Activated CD4-positive, alpha-beta T cell treated with anti-CD3 and anti-CD28 coated beads, Interleukin-2, Interleukin-4, amounts not matched to agents 100 ng/mL and 50 ng/mL, durations not matched to agents 16 hours and 8 hours (primary cell): ENCODE measurements around the gene DYNLT1.
"Not testable (repeated sequence)": the region's sequence is repeated elsewhere in the genome, so short reads cannot be mapped to it uniquely, and the experiment has no call there.

Experiments
- DNase-seq: peaks from one replicate; pipeline ENCODE4 v3.0.0-alpha.2; 2020; ENCODE audit warnings: low spot score

The DYNLT1 gene

DNA sequence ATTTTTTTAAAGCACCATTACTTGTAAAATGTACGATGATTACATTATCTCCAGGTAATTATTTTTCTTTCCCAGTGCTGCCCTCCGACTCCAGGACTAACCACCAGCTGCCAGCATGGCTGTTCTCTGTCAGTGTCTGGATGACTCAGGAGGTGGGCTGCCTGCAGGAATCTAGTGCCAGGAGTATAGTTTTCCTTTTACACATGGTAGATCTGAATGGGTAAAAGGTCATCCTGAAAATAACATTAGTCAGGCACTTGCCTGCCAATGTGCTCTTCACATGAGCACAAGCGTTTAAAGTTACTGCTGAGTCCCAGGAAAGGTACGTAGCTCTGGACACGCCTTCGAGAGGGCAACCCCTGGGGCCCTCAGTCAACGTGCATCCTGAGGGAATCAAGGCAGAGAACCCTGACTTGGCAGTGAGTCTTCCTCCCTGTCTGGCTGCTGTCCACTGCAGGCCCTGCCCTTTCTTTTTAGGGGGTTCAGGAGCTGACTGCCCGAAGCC, 2.4 kb downstream of the DYNLT1 start:
- no peak for DNase-seq

- no peak for DNase-seq
These were observed 4.0 kb downstream of the DYNLT1 start for GRCh38 chr6:158640519-158640918.

GRCh38 chr6:158639056-158639455, 5.5 kb downstream of the DYNLT1 start:
- DNase-seq, result no peak

GRCh38 chr6:158638324-158638854, 6.2 kb downstream of the DYNLT1 start:
- no peak for DNase-seq

DNA sequence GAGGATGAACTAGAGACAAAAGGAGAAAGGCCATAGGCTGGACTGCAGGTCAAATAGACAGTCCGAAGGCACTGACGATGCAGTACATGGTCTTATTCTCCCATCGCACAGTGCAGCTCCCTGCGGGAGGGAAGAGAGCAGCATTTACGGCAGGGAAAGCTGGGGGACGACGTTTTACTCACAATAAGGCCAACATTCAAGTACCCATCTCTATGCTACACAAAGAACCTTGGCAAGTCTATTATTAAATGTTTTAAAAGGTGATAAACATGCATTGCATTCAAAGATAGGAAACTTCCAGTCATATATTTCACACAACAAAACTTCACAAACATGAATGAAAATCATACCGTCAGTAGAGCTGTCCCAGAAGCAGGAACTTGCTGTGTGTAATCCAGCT, 7.8 kb downstream of the DYNLT1 start:
- DNase-seq, result no peak

DNA sequence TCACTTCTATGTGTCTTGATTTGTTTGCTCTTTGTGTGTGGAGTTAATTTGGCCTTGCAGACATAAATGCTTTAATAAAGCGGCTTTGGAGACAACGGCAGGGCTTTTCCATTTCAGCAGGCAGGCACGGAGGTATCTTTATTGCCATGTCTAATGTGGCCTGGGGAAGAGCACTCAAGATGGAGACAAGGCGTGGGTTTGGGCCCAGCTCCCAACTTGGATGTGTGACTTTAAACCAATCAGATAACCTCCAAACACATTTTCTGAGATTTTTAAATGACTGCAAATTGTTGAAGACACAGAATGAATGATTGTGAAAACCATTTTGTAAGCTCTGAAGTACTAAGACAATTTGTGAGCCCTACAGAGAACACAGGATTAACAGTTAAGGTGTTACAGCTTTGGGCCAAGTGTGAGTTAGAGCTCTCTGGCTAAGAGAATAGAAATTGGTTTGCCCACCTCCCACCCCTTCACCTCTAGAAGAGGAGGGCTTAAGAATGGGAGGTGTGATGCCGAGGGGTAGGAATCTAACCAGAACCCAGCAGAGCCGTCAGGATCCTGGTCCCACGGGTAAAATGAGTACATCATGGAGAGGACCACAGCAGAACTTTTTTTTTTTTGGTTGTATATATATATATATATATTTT, 9.0 kb downstream of the DYNLT1 start:
- no peak for DNase-seq

DNA sequence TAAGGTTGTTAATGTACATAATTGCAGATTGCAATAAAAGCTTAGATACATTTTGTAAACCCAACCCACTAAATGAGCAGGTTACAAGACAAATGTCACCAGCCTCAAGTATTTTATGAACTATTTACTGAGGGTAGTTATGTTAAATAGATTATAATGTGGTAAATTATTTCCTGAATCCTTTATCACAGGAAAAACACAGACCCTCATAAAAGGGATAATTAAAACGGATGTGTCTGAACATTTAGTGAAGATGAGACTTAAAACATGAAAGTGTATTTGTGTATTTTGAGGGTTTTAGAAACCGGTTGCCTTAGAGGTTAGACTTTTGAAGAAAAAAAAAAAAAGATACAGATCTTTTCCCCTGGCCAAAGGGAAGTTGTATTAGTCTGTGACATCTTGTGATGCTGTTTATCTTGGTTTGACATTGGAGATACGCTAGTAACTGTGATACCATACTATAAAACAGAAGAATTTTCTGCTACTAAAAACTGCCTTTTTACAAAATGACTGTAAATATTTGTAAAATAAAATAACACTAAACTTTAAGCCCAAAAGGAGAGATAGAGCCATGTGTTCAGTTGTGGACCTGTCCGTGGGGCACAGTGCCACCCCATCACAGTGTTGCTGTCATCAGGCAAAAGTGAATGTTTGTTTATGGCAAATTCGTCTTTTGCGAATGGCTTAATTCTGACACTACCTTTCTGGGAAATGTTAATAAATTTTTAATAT, 9.7 kb downstream of the DYNLT1 start:
- DNase-seq, result no peak

DNA sequence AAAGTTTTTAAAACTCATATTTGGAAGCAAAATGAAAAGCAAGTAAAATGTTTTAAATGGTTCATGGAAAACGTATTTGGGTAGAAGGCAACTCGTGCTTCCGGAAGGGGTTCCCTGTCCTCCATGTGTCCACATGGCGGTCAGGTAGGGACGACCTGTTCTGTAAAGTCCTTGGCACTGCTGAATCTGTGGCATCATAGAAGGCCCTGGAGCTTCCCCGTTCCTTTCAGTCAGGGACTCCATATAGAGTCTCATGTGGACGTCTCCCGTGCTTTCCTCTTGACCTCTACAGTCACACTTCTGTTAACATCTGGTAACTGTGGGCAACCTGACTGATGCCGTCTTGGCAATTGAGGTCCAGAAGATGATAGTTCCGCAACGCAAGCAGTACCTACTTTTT, 11.4 kb downstream of the DYNLT1 start:
- DNase-seq, result no peak

DNA sequence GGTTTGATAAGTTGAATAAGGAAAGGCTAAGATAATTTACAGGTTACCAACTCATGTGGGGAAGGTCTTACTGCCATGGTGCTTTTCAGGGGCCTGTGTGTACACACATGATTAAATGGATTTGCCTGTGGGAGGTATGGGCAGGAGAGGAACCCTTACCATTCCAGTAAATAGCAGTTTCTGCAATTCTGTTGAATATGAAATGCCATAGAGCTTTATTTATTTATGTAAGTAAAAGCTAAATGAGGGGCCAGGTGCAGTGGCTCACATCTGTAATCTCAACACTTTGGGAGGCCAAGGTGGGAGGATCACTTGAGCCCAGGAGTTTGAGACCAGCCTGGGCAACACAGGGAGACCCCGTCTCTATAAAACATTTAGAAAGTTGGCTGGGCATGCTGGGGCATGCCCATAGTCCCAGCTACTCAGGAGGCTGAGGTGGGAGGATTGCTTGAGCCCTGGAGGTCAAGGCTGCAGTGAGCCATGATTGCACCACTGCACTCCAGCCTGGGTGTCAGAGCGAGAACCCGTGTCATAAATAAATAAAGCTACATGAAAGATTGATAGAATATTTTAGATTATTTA, 11.9 kb downstream of the DYNLT1 start:
- not testable (repeated sequence) for DNase-seq

DNA sequence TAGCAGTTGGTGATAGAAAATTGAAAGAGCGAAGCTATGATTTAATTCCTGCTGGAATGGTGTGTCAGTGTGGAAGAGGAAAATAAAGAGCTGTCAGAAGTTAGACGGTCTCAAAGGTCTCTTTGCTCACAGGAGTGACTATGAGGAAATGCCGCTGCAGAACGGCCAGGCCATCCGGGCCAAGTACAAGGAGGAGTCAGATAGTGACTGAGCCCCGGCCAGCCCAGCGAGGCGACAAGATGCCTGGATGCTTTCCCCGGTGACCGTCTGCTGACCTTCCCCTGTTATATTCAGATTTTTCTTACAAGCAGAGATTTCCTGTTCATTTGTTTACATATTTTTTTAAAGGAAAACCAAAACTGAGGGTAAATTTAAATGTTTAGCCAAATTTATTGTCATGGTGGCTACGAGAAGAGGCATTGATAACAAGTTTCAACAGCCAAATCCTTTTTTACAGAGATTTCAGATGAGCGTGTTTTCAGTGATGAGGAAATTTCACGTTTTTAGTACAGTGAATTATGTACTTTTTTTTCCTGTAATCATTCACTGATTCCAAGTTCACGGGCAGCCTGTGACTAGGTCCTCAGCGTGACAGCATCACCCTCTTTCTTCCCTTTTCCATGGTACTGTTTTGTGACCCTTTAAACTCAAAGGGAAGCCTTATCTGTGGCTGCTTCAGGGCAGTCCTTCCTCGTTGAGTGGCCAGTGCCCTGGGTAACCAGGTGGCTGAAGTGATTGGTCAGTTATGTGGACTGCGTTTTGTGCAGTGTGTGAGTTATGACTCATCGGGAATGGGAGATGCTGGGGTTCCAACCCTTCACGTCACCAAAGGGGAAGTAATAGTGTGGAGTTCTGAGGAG, 12.6 kb downstream of the DYNLT1 start:
- DNase-seq, result no peak

DNA sequence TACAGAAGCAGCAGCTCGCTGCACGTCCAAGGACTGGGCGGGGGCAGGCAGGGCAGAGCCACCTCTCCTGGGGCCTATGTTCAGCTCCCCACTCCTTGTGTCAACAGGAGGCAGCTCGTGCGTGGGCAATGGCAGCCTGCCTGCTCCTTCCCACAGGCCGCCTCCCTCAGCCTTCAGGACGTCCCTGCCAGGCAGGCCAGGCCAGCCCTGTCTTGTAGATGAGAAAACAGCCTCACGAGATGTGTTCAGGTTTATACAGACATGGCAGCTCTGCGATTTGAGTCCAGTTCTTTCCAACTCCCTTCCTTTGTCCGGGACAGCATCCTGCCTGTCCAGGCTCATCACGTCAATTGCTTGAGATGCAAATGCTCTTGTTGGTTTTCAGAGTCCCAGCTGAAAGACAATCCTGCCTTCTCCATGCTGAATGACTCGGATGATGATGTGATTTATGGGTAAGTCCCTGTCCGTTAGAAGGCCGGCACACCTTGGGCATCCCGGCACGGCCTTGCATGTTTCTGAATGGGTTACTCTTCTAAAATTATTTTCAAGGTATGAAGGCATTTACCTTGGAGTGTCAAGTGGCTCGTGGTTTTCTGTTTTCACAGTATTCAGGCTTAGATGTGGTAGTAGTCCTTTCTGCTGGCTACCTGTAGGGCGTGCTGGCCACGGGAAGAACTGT, 13.5 kb downstream of the DYNLT1 start:
- DNase-seq, result no peak

- no peak for DNase-seq
These were observed 14.9 kb downstream of the DYNLT1 start for GRCh38 chr6:158629367-158630221.

DNA sequence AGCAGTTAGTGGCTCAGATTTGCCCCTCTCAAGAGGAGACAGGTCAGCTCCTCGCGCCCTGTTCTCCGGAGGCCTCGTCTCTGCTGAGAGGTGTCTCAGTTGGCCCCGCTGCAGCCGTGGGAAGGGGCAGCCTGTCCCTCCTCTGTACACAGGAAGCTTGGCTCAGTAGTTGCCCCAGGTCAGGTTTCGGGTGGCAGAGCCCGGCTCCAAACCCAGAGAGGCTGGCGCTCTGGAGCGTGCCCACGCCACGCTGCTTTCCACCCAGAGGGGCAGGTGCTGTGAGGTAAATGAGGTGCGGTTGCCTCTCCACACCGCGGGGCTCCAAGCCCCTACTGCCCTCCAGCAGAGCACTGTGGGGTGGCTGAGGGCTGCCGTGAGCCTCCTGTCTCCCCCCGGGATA, 16.0 kb downstream of the DYNLT1 start:
- no peak for DNase-seq

DNA sequence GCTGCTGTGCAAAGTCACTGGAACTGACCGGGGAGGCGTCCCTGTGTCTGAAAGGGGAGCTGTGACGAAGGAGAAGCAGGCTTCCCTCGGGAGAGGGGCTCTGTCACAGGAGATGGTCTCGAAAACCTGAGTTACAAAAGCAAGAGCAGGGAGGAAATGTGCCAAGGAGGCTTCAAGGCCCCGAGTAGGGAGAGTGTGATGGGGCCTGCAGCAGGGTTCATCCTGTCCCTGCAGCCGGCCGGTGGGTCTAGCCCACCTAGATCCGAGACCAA, 16.7 kb downstream of the DYNLT1 start:
- no peak for DNase-seq

- DNase-seq, result no peak
These were observed 17.2 kb downstream of the DYNLT1 start for GRCh38 chr6:158627168-158627939.

- DNase-seq, result no peak
These were observed 18.0 kb downstream of the DYNLT1 start for GRCh38 chr6:158626360-158627167.

- no peak for DNase-seq
These were observed 18.6 kb downstream of the DYNLT1 start for GRCh38 chr6:158625881-158626305.

GRCh38 chr6:158624684-158625682, 19.6 kb downstream of the DYNLT1 start:
- DNase-seq, result no peak
